SK-N-MC (cell line): ENCODE measurements around the gene TAGLN3.

Source experiments
- EZH2 ChIP-seq: fragments of 200-600 bp; sonication (generic); IDR thresholded peaks from one replicate; pipeline ENCODE4 v1.6.1; 2017; ENCODE audit warnings: antibody characterized with exemption
- FOXP2 ChIP-seq: optimal IDR thresholded peaks from 2 replicates; pipeline ENCODE3; 2011; ENCODE audit warnings: mild to moderate bottlenecking, moderate library complexity; ENCODE audit not compliant: insufficient read depth; ENCODE audit errors: extremely low read length, control extremely low read depth
- POLR2AphosphoS5 ChIP-seq: IDR thresholded peaks from 2 replicates; pipeline ENCODE4 v1.6.1; 2012; ENCODE audit warnings: mild to moderate bottlenecking, low read depth, low read length, borderline replicate concordance

DNA sequence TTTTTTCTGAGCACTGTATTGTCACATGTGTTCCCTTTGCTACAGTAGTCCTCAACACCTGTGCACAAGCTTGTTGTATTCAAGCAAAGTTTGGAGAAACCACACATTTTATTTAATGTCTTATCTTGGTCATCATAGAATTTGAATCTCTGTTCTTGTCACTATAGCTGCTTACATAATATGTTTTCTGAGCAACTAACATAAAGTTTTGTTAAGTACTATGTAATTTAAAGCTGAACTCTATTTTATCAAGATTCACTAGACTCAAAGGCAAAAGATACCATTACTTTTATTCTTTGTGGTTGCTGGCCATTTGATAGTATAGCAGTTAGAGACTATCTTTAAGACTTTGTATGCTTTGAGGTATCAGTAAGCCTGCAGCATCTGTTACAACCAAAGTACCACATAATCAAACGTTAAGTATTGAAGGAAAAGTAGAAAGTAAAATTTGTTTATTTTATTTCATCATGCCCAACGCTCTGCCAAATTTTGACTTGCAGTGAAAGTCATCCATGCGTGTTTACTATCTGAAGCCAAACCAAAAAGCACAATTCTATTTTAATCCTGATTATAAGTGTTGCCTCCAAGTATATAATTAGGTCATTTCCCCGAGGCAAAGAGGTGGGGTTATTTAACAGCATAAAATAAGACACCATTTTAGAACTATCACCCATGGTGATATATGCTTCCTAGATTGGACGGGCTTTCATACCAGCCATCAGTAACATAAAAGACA is 30.2 kb upstream of the TAGLN3 start:
- no peak for TF ChIP-seq POLR2AphosphoS5
- TF ChIP-seq EZH2 = no peak
- no peak for TF ChIP-seq FOXP2
